Lung (tissue), 12 donors: ENCODE data around the gene MEF2D. TPM values are rescaled to one million over a fixed set of nuclear protein-coding genes. Genes with fewer than 3 reads are reported as not detected.

Experiments
- ATAC-seq: fragments of 200-7000 bp; cut with Tn5 transposase; one replicate; pipeline ENCODE4 v1.9.1; 2020; ENCODE audit warnings: moderate number of reproducible peaks; ENCODE audit not compliant: insufficient read depth, low FRiP score
- DNase-seq, 3 donors: peaks; one replicate each; pipeline ENCODE4 v3.0.0-alpha.2; 2013 to 2017
- H3K27ac ChIP-seq, 2 donors: one replicate each; pipeline ENCODE4 v1.5.1; 2013; ENCODE audit warnings: mild to moderate bottlenecking in 2 of 2, moderate library complexity in 2 of 2, control low read depth in 1 of 2, inconsistent platforms in 1 of 2, low read depth in 1 of 2, low read length in 1 of 2
- H3K27me3 ChIP-seq, 3 donors: one replicate each; pipeline ENCODE4 v1.5.1; 2013; ENCODE audit warnings: low read length in 2 of 3; ENCODE audit not compliant: control insufficient read depth in 3 of 3, insufficient read depth in 3 of 3
- H3K36me3 ChIP-seq, 4 donors: one replicate each; pipeline ENCODE4 v1.5.1; 2013; ENCODE audit warnings: low read length in 4 of 4, mild to moderate bottlenecking in 1 of 4, moderate library complexity in 1 of 4; ENCODE audit not compliant: control insufficient read depth in 4 of 4, insufficient read depth in 4 of 4
- H3K4me1 ChIP-seq, 5 donors: one replicate each; pipeline ENCODE4 v1.5.1; 2013; ENCODE audit warnings: low read length in 5 of 5, mild to moderate bottlenecking in 2 of 5, moderate library complexity in 1 of 5; ENCODE audit not compliant: control insufficient read depth in 5 of 5, insufficient read depth in 5 of 5
- H3K4me3 ChIP-seq: one replicate; pipeline ENCODE4 v1.5.1; 2013; ENCODE audit warnings: mild to moderate bottlenecking, control low read depth, moderate library complexity
- H3K9ac ChIP-seq, 2 donors: one replicate each; pipeline ENCODE4 v1.5.1; 2013; ENCODE audit warnings: low read length in 2 of 2, control low read depth in 1 of 2; ENCODE audit not compliant: insufficient read depth in 1 of 2
- H3K9me3 ChIP-seq, 4 donors: one replicate each; pipeline ENCODE4 v1.5.1; 2013; ENCODE audit warnings: low read length in 3 of 4, mild to moderate bottlenecking in 1 of 4, moderate library complexity in 1 of 4; ENCODE audit not compliant: control insufficient read depth in 4 of 4, insufficient read depth in 3 of 4
- WGBS, 2 donors: extraction: QIAGEN DNeasy Blood & Tissue Kit; methylation state at CpG; one replicate each; pipeline ENCODE4 v1.1.7; 2013; 5-methylcytosine and 5-hydroxymethylcytosine counted together
- polyA plus RNA-seq, 2 donors: library from polyadenylated mRNA; stranded (reverse); fragments of 200-250 nt; gene quantifications; one replicate each; pipeline ENCODE4 v1.2.1, GENCODE V29; 2013
- total RNA-seq, 2 donors: library from RNA; depleted of rRNA in 1 of 2; stranded (reverse); fragments of >200 nt in 1 of 2; gene quantifications; one replicate each; pipeline ENCODE4 v1.2.1, GENCODE V29; 2014 to 2021
- TF ChIP-seq, protein P1 (sequence below): IDR thresholded peaks from 2 replicates; pipeline ENCODE4 v1.5.1; 2012; ENCODE audit warnings: mild to moderate bottlenecking; ENCODE audit errors: control extremely low read depth, extremely low read depth
- donor health status: control.
- donor health status: control.
- donor health status: Bipolar disorder and iron deficiency.
- donor health status: healthy.
- donor health status: DM: yes; HTN: yes; CAD: no.

The MEF2D gene
- total and polyA plus RNA-seq, 4 donors, result 23.0 to 52.5 (median 23.1) TPM

- no peak overlapping the region for H3K9ac ChIP-seq
- H3K4me3 ChIP-seq, result no peak overlapping the region
- 90 to 91% methylated on average over 10 of the region's 10 CpGs for WGBS, 2 donors
- TF ChIP-seq, protein P1, sequence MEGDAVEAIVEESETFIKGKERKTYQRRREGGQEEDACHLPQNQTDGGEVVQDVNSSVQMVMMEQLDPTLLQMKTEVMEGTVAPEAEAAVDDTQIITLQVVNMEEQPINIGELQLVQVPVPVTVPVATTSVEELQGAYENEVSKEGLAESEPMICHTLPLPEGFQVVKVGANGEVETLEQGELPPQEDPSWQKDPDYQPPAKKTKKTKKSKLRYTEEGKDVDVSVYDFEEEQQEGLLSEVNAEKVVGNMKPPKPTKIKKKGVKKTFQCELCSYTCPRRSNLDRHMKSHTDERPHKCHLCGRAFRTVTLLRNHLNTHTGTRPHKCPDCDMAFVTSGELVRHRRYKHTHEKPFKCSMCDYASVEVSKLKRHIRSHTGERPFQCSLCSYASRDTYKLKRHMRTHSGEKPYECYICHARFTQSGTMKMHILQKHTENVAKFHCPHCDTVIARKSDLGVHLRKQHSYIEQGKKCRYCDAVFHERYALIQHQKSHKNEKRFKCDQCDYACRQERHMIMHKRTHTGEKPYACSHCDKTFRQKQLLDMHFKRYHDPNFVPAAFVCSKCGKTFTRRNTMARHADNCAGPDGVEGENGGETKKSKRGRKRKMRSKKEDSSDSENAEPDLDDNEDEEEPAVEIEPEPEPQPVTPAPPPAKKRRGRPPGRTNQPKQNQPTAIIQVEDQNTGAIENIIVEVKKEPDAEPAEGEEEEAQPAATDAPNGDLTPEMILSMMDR, result no peak
- no peaks in the 10 kb centered on the region for H3K27me3 ChIP-seq
- no peak overlapping the region for H3K27ac ChIP-seq
- no peak for ATAC-seq
- no peak for DNase-seq
- no peaks in the 10 kb centered on the region for H3K9me3 ChIP-seq
- H3K4me1 ChIP-seq, result no peaks in the 10 kb centered on the region
- peaks cover 0 to 5% (median 2%) of the 10 kb centered on the region in 4 donors for H3K36me3 ChIP-seq
These were observed 38.3 kb upstream of the MEF2D start for GRCh38 chr1:156538711-156539440.

DNA sequence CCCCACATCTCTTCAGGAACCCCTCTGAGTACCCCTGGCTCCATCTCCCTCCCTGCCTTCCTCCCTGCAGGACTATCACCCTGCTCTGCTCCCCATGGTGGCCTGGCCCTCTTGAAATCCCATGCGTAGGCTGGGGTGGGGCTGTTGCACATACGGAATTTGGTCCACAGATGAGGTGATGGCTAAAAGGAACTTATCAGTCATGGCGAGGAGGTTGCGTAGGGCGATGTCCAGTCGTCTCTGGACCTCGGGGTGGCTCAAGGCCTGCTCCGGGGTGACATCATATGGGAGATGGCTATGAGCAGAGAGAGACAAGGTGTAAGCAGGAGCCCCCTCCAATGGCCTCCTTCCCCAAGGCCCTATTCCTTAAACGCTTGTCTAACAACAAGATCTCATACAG, 36.5 kb upstream of the MEF2D start:
- H3K36me3 ChIP-seq, result peaks cover 0 to 16% (median 2%) of the 10 kb centered on the region in 4 donors
- no peak overlapping the region for H3K4me3 ChIP-seq
- DNase-seq (no peak), ATAC-seq (no peak)
- H3K9ac ChIP-seq, result no peak overlapping the region
- TF ChIP-seq, protein P1, result no peak
- H3K9me3 ChIP-seq, result no peaks in the 10 kb centered on the region
- H3K27ac ChIP-seq, result no peak overlapping the region
- H3K4me1 ChIP-seq, result no peaks in the 10 kb centered on the region
- no peaks in the 10 kb centered on the region for H3K27me3 ChIP-seq
- 93 to 96% methylated on average over 9 of the region's 9 CpGs for WGBS, 2 donors

GRCh38 chr1:156534424-156535060, 34.0 kb upstream of the MEF2D start:
- Histone ChIP-seq H3K9me3 (no peaks in the 10 kb centered on the region), H3K4me1 (no peaks in the 10 kb centered on the region), H3K27ac (no peak overlapping the region), H3K9ac (no peak overlapping the region), H3K4me3 (no peak overlapping the region), H3K36me3 (peaks cover 0 to 18% (median 2%) of the 10 kb centered on the region in 4 donors), H3K27me3 (no peaks in the 10 kb centered on the region)
- 93 to 98% methylated on average over 12 of the region's 12 CpGs for WGBS, 2 donors
- DNase-seq (no peak), ATAC-seq (no peak)
- TF ChIP-seq, protein P1, result no peak
